GM12878 (cell line): ENCODE results near the gene MMADHC. TPM values are rescaled to one million over a fixed set of nuclear protein-coding genes. Genes with fewer than 3 reads are reported as not detected.
A peak's percentile ranks its signal among the peaks of the same experiment; 100 is the strongest.

Experiments
- ATF7 ChIP-seq: fragments of 450-650 bp; IDR thresholded peaks from 2 replicates; pipeline ENCODE4 v1.6.1; 2016; ENCODE audit warnings: low read depth, mild to moderate bottlenecking
- CBX3 ChIP-seq: fragments of 200-600 bp; sonication (generic); IDR thresholded peaks from 2 replicates; pipeline ENCODE4 v1.6.1; 2016; ENCODE audit warnings: low read depth, borderline replicate concordance
- EED ChIP-seq: sonication (generic); IDR thresholded peaks from 2 replicates; pipeline ENCODE4 v1.6.1; 2016; ENCODE audit warnings: antibody characterized with exemption, low read depth
- ETV6 ChIP-seq, 2 experiments: fragments of 450-650 bp in 1 of 2; IDR thresholded peaks in 1 of 2; conservative IDR thresholded peaks in 1 of 2; 2 replicates each; pipeline ENCODE4 v1.6.1; 2014; ENCODE audit warnings: antibody characterized with exemption in 1 of 2, borderline replicate concordance in 1 of 2, low read depth in 1 of 2, mild to moderate bottlenecking in 1 of 2, moderate library complexity in 1 of 2
- EZH2 ChIP-seq: IDR thresholded peaks from 2 replicates; pipeline ENCODE4 v1.6.1; 2012; ENCODE audit warnings: low read depth, mild to moderate bottlenecking, control low read depth, inconsistent platforms, low read length, borderline replicate concordance; ENCODE audit not compliant: control insufficient read depth
- FOS ChIP-seq: IDR thresholded peaks from 3 replicates; pipeline ENCODE4 v1.6.1; 2011; ENCODE audit warnings: borderline replicate concordance; ENCODE audit not compliant: insufficient read length; ENCODE audit errors: extremely low read depth
- GABPA ChIP-seq: IDR thresholded peaks from 2 replicates; pipeline ENCODE4 v1.6.1; 2014; ENCODE audit warnings: antibody characterized with exemption, low read depth, mild to moderate bottlenecking, inconsistent platforms
- GATAD2B ChIP-seq: fragments of 450-650 bp; conservative IDR thresholded peaks from 2 replicates; pipeline ENCODE4 v1.6.1; 2017; ENCODE audit warnings: low read depth, mild to moderate bottlenecking, moderate library complexity
- IKZF2 ChIP-seq, 2 experiments: fragments of 450-650 bp; IDR thresholded peaks; 2 replicates each; pipeline ENCODE4 v1.6.1; 2017; ENCODE audit warnings: mild to moderate bottlenecking in 2 of 2, moderate library complexity in 2 of 2
- IRF4 ChIP-seq: IDR thresholded peaks from 2 replicates; pipeline ENCODE4 v1.6.1; 2011; ENCODE audit warnings: low read depth, low read length
- LARP7 ChIP-seq: fragments of 450-650 bp; IDR thresholded peaks from 2 replicates; pipeline ENCODE4 v1.6.1; 2017; ENCODE audit warnings: mild to moderate bottlenecking
- MEF2A ChIP-seq: IDR thresholded peaks from 2 replicates; pipeline ENCODE4 v1.6.1; 2011; ENCODE audit warnings: low read depth, mild to moderate bottlenecking, low read length, moderate library complexity; ENCODE audit not compliant: insufficient read depth
- NFXL1 ChIP-seq: fragments of 450-650 bp; IDR thresholded peaks from 2 replicates; pipeline ENCODE4 v1.6.1; 2017; ENCODE audit warnings: antibody characterized with exemption, mild to moderate bottlenecking, borderline replicate concordance
- POLR2AphosphoS2 ChIP-seq: IDR thresholded peaks from 2 replicates; pipeline ENCODE4 v1.6.1; 2011; ENCODE audit warnings: low read depth, mild to moderate bottlenecking, low read length, improper control_type of control experiment, moderate library complexity
- POU2F2 ChIP-seq: IDR thresholded peaks from 3 replicates; pipeline ENCODE4 v1.6.1; 2011; ENCODE audit warnings: low read depth, mild to moderate bottlenecking, low read length, borderline replicate concordance
- RFX5 ChIP-seq: IDR thresholded peaks from 2 replicates; pipeline ENCODE4 v1.6.1; 2011; ENCODE audit warnings: low read depth, low read length, improper control_type of control experiment
- WRNIP1 ChIP-seq: IDR thresholded peaks from 2 replicates; pipeline ENCODE4 v1.6.1; 2011; ENCODE audit warnings: low read depth, low read length, improper control_type of control experiment, borderline replicate concordance
- YY1 ChIP-seq: IDR thresholded peaks from 2 replicates; pipeline ENCODE4 v1.6.1; 2011; ENCODE audit warnings: low read depth, mild to moderate bottlenecking, low read length
- ZBED1 ChIP-seq: IDR thresholded peaks from 2 replicates; pipeline ENCODE4 v1.6.1; 2016; ENCODE audit warnings: borderline replicate concordance
- ZNF274 ChIP-seq: IDR thresholded peaks from one replicate; pipeline ENCODE4 v1.8.0; 2011; ENCODE audit not compliant: insufficient read length, insufficient read depth
- ZNF384 ChIP-seq: IDR thresholded peaks from 2 replicates; pipeline ENCODE4 v1.6.1; 2012; ENCODE audit warnings: low read depth, mild to moderate bottlenecking, low read length, improper control_type of control experiment, borderline replicate concordance
- ZNF622 ChIP-seq: fragments of 450-650 bp; IDR thresholded peaks from 2 replicates; pipeline ENCODE4 v1.6.1; 2017; ENCODE audit warnings: mild to moderate bottlenecking, inconsistent platforms
- ZZZ3 ChIP-seq: IDR thresholded peaks from 2 replicates; pipeline ENCODE4 v1.6.1; 2011; ENCODE audit warnings: low read depth; ENCODE audit not compliant: control insufficient read depth, insufficient read length
- polyA plus RNA-seq, 11 experiments: library from polyadenylated mRNA; depleted of rRNA in 4 of 11; unstranded in 6 of 11; stranded (reverse) in 5 of 11; fragments of >200 nt; fragmentation: Nextera tagmentation in 4 of 11; fragmentation: Illumina TruSeq in 1 of 11; extraction: Ambion mirVana in 4 of 11; extraction: Trizol in 1 of 11; gene quantifications; 1 replicate in 1 of 11; 2 replicates in 10 of 11; pipeline versions ENCODE4 v1.2.1 to v1.2.3, GENCODE V29; 2011 to 2016; ENCODE audit warnings: inconsistent platforms in 2 of 11, missing spikeins in 2 of 11, low read depth in 1 of 11
- total RNA-seq, 4 experiments: library from RNA; depleted of rRNA in 3 of 4; stranded (reverse); fragments of >200 nt in 3 of 4; fragmentation: Illumina TruSeq in 1 of 4; extraction: Trizol in 1 of 4; gene quantifications; 2 replicates each; pipeline versions ENCODE4 v1.2.1 to v1.2.3, GENCODE V29; 2013 to 2021
- TF ChIP-seq, protein P1 (sequence below): fragments of 150-350 bp; IDR thresholded peaks from 2 replicates; pipeline ENCODE4 v1.6.1; 2014; ENCODE audit warnings: mild to moderate bottlenecking, low read depth, low read length
- TF ChIP-seq, protein P2 (sequence below): fragments of 450-650 bp; IDR thresholded peaks from 2 replicates; pipeline ENCODE4 v1.6.1; 2016; ENCODE audit warnings: mild to moderate bottlenecking
- TF ChIP-seq, protein P3 (sequence below): fragments of 450-650 bp; formaldehyde crosslinking; IDR thresholded peaks from 2 replicates; pipeline ENCODE4 v1.4.0; 2022; ENCODE audit warnings: mild to moderate bottlenecking, moderate library complexity

MMADHC gene
- total and polyA plus RNA-seq, 10 of the 15 experiments (the other 5 are each of a cell fraction or from before 2014, with no cell fraction given), result 93.6 to 415 (median 147) TPM

DNA sequence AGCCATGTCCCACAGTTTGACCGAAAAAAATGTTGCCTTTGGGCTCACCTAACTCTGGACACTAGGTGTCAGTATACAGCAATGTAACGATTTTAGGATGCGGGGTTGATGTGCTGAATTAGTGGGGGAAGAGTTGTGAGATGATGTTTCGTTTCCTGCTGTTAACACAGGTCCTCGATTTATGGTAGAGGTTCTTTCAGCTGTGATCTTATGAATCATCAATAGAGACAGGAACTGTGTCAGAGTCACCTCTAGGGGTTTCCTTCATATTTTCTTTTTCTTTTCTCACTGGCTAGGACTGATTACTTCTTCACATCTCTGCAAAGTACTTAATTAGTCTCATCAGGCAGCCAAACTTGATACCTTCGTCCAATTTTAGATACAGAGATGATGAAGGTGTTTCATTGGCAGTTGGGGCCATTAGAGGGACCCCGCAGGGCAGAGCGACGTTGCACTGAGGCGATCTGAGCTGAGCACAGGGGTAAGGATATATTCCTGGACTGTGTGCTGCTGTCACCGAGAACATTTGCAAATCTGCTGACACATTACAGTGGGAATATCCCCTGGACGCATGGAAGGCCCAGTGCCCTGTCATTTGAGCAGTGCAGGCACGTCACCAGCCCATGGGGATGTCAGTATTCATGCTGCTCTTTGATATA is 10.2 kb upstream of the MMADHC start (continued):
- TF ChIP-seq, protein P1, sequence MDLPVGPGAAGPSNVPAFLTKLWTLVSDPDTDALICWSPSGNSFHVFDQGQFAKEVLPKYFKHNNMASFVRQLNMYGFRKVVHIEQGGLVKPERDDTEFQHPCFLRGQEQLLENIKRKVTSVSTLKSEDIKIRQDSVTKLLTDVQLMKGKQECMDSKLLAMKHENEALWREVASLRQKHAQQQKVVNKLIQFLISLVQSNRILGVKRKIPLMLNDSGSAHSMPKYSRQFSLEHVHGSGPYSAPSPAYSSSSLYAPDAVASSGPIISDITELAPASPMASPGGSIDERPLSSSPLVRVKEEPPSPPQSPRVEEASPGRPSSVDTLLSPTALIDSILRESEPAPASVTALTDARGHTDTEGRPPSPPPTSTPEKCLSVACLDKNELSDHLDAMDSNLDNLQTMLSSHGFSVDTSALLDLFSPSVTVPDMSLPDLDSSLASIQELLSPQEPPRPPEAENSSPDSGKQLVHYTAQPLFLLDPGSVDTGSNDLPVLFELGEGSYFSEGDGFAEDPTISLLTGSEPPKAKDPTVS, result no peak
- peak in 1 of 2 experiments; percentile 46; a peak in 1 of 4 replicates for TF ChIP-seq ETV6 (conservative IDR thresholded peaks at IDR 0.05 in 1 of 2, IDR thresholded peaks at IDR 0.05 in 1 of 2; ENCODE audit: borderline replicate concordance in 1 of 2, low read depth in 1 of 2)
- TF ChIP-seq EZH2, result no peak
- TF ChIP-seq ZBED1, result no peak
- TF ChIP-seq NFXL1, result no peak
- 0 out of 2 replicates have a peak, but pooled peaks have one; percentile 38 for TF ChIP-seq LARP7
- peak; percentile 56; the same call in 1 of the 2 replicates for TF ChIP-seq IRF4
- TF ChIP-seq WRNIP1, result no peak
- TF ChIP-seq RFX5, result no peak
- TF ChIP-seq, protein P2, sequence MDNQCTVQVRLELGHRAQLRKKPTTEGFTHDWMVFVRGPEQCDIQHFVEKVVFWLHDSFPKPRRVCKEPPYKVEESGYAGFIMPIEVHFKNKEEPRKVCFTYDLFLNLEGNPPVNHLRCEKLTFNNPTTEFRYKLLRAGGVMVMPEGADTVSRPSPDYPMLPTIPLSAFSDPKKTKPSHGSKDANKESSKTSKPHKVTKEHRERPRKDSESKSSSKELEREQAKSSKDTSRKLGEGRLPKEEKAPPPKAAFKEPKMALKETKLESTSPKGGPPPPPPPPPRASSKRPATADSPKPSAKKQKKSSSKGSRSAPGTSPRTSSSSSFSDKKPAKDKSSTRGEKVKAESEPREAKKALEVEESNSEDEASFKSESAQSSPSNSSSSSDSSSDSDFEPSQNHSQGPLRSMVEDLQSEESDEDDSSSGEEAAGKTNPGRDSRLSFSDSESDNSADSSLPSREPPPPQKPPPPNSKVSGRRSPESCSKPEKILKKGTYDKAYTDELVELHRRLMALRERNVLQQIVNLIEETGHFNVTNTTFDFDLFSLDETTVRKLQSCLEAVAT, result no peak
- TF ChIP-seq FOS, result no peak
- peak; percentile 36; the same call in 1 of the 2 replicates for TF ChIP-seq ZNF384
- TF ChIP-seq IKZF2 (IDR thresholded peaks at IDR 0.05), result no peak
- no peak for TF ChIP-seq ZNF274
- 0 out of 3 replicates have a peak, but pooled peaks have one; percentile 58 for TF ChIP-seq POU2F2
- TF ChIP-seq GABPA, result no peak; the same call in 1 of the 2 replicates
- no peak for TF ChIP-seq ZNF622
- TF ChIP-seq, protein P3, sequence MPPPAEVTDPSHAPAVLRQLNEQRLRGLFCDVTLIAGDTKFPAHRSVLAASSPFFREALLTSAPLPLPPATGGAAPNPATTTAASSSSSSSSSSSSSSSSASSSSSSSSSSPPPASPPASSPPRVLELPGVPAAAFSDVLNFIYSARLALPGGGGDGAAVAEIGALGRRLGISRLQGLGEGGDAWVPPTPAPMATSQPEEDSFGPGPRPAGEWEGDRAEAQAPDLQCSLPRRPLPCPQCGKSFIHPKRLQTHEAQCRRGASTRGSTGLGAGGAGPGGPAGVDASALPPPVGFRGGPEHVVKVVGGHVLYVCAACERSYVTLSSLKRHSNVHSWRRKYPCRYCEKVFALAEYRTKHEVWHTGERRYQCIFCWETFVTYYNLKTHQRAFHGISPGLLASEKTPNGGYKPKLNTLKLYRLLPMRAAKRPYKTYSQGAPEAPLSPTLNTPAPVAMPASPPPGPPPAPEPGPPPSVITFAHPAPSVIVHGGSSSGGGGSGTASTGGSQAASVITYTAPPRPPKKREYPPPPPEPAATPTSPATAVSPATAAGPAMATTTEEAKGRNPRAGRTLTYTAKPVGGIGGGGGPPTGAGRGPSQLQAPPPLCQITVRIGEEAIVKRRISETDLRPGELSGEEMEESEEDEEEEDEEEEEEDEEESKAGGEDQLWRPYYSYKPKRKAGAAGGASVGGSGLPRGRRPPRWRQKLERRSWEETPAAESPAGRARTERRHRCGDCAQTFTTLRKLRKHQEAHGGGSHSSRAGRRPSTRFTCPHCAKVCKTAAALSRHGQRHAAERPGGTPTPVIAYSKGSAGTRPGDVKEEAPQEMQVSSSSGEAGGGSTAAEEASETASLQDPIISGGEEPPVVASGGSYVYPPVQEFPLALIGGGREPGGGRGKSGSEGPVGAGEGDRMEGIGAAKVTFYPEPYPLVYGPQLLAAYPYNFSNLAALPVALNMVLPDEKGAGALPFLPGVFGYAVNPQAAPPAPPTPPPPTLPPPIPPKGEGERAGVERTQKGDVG (CRISPR knock-in tag), result no peak
- no peak for TF ChIP-seq EED
- TF ChIP-seq ZZZ3, result no peak
- peak; percentile 57; the same call in 1 of the 2 replicates for TF ChIP-seq YY1
- TF ChIP-seq MEF2A, result 0 out of 2 replicates have a peak, but pooled peaks have one; percentile 5
- TF ChIP-seq GATAD2B, result no peak
- TF ChIP-seq CBX3, result no peak
- peak; percentile 56 for TF ChIP-seq ATF7
- TF ChIP-seq POLR2AphosphoS2, result no peak
